Common myeloid progenitor, CD34-positive (primary cell): ENCODE data around the gene RNF11.
A peak's percentile ranks its signal among the peaks of the same experiment; 100 is the strongest.

Experiments used
- CTCF ChIA-PET: fragments of 350-600 bp; sonication (Branson Sonifier 250); formaldehyde crosslinking; loops from one replicate; lab custom pipeline; 2021; ENCODE audit warnings: antibody characterized with exemption; lab: Charles Lee
- POLR2A ChIA-PET: fragments of 350-600 bp; sonication (Branson Sonifier 250); formaldehyde crosslinking; loops from one replicate; lab custom pipeline; 2021; ENCODE audit warnings: antibody characterized with exemption; lab: Charles Lee
- DNase-seq, 3 donors: peaks; one replicate each; pipeline versions ENCODE4 v3.0.0 to v3.0.0-alpha.2; 2013
- H3K27ac ChIP-seq, 2 experiments: 1 replicate in 1 of 2; 2 replicates in 1 of 2; pipeline ENCODE4 v1.7.0; 2013; ENCODE audit warnings: inconsistent platforms in 2 of 2, low read length in 2 of 2, mild to moderate bottlenecking in 2 of 2, low read depth in 1 of 2, moderate library complexity in 1 of 2; ENCODE audit not compliant: severe bottlenecking in 2 of 2, insufficient read depth in 1 of 2, poor library complexity in 1 of 2
- H3K27me3 ChIP-seq, 5 experiments: replicated peaks in 2 of 5; 1 replicate in 3 of 5; 2 replicates in 2 of 5; pipeline versions ENCODE4 v1.6.1 to v1.7.0; 2013; ENCODE audit warnings: low read length in 4 of 5, mild to moderate bottlenecking in 2 of 5, moderate library complexity in 2 of 5, inconsistent platforms in 1 of 5; ENCODE audit not compliant: insufficient read depth in 5 of 5, control insufficient read depth in 4 of 5
- H3K36me3 ChIP-seq, 4 experiments: 1 replicate in 2 of 4; 2 replicates in 2 of 4; pipeline versions ENCODE4 v1.6.1 to v1.7.0; 2013; ENCODE audit warnings: low read length in 3 of 4, control low read depth in 1 of 4, mild to moderate bottlenecking in 1 of 4; ENCODE audit not compliant: control insufficient read depth in 4 of 4, insufficient read depth in 4 of 4
- H3K4me1 ChIP-seq, 4 experiments: 1 replicate in 3 of 4; 2 replicates in 1 of 4; pipeline versions ENCODE4 v1.6.1 to v1.7.1; 2013; ENCODE audit warnings: low read length in 3 of 4, mild to moderate bottlenecking in 3 of 4, control low read depth in 1 of 4, inconsistent platforms in 1 of 4, moderate library complexity in 1 of 4; ENCODE audit not compliant: control insufficient read depth in 4 of 4, insufficient read depth in 4 of 4; ENCODE audit errors: control extremely low read depth in 1 of 4
- H3K4me3 ChIP-seq, 7 experiments: 1 replicate in 4 of 7; 2 replicates in 3 of 7; pipeline versions ENCODE4 v1.5.1 to v1.7.0; 2013; ENCODE audit warnings: mild to moderate bottlenecking in 7 of 7, low read length in 6 of 7, moderate library complexity in 6 of 7, inconsistent platforms in 2 of 7, low read depth in 2 of 7, control low read depth in 1 of 7; ENCODE audit not compliant: insufficient read depth in 4 of 7, control insufficient read depth in 1 of 7; ENCODE audit errors: extremely low read depth in 1 of 7
- H3K9me3 ChIP-seq, 5 experiments: 1 replicate in 4 of 5; 2 replicates in 1 of 5; pipeline versions ENCODE4 v1.6.1 to v1.7.1; 2013; ENCODE audit warnings: low read length in 4 of 5, mild to moderate bottlenecking in 2 of 5, inconsistent platforms in 1 of 5, low read depth in 1 of 5, moderate library complexity in 1 of 5; ENCODE audit not compliant: control insufficient read depth in 4 of 5, insufficient read depth in 2 of 5; ENCODE audit errors: control extremely low read depth in 1 of 5
- WGBS: methylation state at CpG from one replicate; pipeline ENCODE4 v1.1.5; 2013; ENCODE audit not compliant: insufficient coverage; 5-methylcytosine and 5-hydroxymethylcytosine counted together

The RNF11 gene

DNA sequence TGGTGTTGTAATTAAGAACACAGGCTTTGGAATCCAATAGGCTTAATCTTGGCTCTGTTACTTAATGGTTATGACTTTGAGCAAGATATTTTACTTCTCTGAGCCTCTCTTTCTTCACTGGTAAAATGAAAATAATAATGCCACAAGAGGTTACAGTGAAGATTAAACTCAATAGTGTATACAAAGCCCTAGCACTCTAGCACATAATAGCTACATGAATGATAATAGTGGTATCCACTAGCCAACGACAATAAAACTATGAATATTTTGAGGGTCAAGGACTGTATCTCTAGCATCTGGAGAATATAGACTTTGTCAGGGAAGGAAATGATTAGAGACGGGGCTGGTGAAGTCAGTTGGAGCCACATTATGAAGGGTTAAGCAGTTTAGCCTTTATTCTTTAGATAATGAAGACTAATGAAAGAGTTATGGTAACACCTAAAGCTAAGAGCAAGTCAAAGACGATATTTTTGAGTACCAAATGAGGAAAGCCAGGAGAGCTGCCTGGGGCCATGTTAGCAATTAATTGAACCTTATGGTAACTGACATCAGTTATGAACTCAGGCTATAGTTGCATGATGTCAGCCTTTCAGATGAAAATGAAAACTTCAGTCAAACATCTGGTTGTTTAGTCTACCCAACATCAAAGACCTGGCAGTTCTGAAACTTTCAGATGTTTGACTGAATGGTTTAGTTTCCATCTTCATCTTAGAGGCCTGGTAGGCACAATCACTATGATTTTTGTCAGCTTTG lies 32.8 kb upstream of the RNF11 start:
- Histone ChIP-seq H3K4me3 (no peak overlapping the region), H3K9me3 (no peaks in the 10 kb centered on the region), H3K27me3 (no peaks in the 10 kb centered on the region), H3K36me3 (no peaks in the 10 kb centered on the region), H3K27ac (no peak overlapping the region), H3K4me1 (no peaks in the 10 kb centered on the region)
- 95% methylated on average over 3 of the region's 3 CpGs for WGBS
- DNase-seq = no peak
- ChIA-PET CTCF (interaction anchor here (1.0 to 1.3 kb wide), 2 partner anchors 10 to 11 kb away, joined by 4 to 5 read pairs; no protein-coding TSS in a partner anchor), POLR2A (no interaction called here)

DNA sequence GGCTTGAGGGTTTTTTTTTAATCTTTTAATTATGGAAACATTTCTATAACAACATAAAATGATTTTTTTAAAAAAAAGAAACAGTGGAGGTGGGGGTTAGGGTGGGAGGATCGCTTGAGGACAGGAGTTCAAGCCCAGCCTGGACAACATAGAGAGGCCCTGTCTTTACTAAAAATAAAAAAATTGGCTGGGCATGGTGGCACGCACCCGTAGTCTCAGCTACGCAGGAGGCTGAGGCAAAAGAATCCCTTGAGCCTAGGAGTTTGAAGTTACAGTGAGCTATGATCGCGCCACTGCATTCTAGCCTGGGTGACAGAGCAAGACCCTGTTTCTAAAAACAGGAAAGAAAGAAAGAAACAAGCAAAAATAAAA lies 32.2 kb upstream of the RNF11 start:
- Histone ChIP-seq H3K4me1 (no peaks in the 10 kb centered on the region), H3K36me3 (no peaks in the 10 kb centered on the region), H3K27me3 (no peaks in the 10 kb centered on the region), H3K4me3 (no peak overlapping the region), H3K9me3 (no peaks in the 10 kb centered on the region), H3K27ac (no peak overlapping the region)
- 97% methylated on average over 4 of the region's 6 CpGs for WGBS
- ChIA-PET CTCF (interaction anchor here (1.3 kb wide), 1 partner anchor 11 kb away, joined by 5 read pairs; no protein-coding TSS in a partner anchor), POLR2A (no interaction called here)
- no peak for DNase-seq

DNA sequence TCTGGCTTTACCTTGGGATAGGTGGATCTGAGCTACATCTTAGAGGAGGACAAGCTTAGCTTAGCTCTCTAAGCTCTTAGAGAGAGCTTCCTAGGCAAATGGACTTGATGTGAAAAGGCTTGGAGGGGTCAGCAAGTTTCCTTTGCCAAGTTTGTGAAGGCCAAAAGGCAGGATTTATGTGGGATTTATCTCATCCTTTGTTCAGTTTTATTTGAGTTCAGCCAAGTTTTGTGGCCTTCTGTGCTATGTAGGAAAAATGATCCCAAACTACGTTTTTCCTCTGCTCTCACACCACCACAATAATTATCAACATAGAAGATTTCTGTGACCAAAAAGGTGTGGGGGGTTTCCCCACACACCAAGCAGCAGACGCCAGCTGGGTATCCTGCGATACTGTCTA lies 26.0 kb upstream of the RNF11 start:
- 100% methylated on average over 3 of the region's 3 CpGs for WGBS
- CTCF ChIA-PET = interaction anchor here (0.9 to 1.7 kb wide), 4 partner anchors 17 to 104 kb away, joined by 3 to 5 read pairs (median 3); no protein-coding TSS in a partner anchor
- Histone ChIP-seq H3K4me1 (peaks cover 0 to 15% (median 11%) of the 10 kb centered on the region in 4 experiments), H3K4me3 (no peak overlapping the region), H3K9me3 (no peaks in the 10 kb centered on the region), H3K27me3 (no peaks in the 10 kb centered on the region), H3K27ac (no peak overlapping the region), H3K36me3 (no peaks in the 10 kb centered on the region)
- POLR2A ChIA-PET = no interaction called here
- DNase-seq = no peak

DNA sequence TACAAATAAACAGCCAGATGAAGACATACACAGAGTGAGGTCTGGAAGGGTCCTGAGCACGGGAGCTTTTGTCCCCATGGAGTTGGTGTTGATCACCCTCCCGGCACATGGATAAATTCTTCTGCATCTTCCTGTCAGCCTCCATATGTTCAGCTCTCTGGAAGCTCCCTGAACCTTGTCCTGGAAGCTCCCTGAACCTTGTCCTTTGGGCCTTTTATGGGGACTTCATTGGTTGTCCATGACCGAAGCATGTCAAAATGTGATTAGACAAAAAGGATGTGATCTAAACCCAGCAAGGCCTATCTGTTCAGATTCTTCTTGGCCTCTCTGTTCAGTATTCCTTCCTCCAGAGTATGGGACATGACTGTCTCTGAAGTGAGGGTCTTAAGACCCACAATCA lies 25.4 kb upstream of the RNF11 start:
- Histone ChIP-seq H3K4me3 (no peak overlapping the region), H3K9me3 (no peaks in the 10 kb centered on the region), H3K36me3 (no peaks in the 10 kb centered on the region), H3K27ac (no peak overlapping the region), H3K4me1 (peaks cover 0 to 20% (median 13%) of the 10 kb centered on the region in 4 experiments), H3K27me3 (no peaks in the 10 kb centered on the region)
- 100% methylated on average over 3 of the region's 3 CpGs for WGBS
- ChIA-PET CTCF (interaction anchor here (0.9 to 1.7 kb wide), 4 partner anchors 17 to 103 kb away, joined by 3 to 5 read pairs (median 3); no protein-coding TSS in a partner anchor), POLR2A (no interaction called here)
- no peak for DNase-seq

DNA sequence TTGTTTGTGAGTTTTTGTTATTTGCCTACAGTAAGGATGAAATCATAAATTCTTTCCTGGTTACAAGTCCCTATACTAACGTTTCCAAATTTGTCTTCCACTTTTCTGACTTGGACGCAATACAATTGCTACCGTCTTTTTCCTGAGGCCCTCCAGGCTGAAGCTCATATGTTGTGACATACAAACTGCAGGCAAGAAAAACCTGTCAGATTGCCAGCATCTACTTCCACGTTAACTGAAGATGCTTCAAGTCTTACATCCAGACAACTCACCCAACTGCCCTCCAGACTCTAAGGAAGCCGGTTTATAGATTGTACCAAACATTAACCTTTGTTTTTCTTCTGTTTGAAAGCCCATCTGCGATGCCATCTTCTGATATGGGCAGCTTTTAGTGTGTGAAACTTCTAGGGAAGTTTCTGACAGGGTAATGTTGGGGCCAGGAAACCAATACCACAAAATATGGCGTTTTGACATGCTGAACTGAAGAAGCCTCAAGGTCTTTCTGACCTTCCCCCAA lies 21.4 kb upstream of the RNF11 start:
- Histone ChIP-seq H3K9me3 (no peaks in the 10 kb centered on the region), H3K36me3 (no peaks in the 10 kb centered on the region), H3K4me1 (peaks cover 0 to 20% (median 13%) of the 10 kb centered on the region in 4 experiments), H3K4me3 (peak overlapping the region in 1 of 7 experiments; percentile 33), H3K27me3 (no peaks in the 10 kb centered on the region), H3K27ac (no peak overlapping the region)
- DNase-seq = peak in 2 of 3 donors; percentile 46 to 53
- CTCF ChIA-PET = interaction anchor here (0.6 to 1.4 kb wide), 2 partner anchors 82 to 659 kb away, joined by 3 to 4 read pairs; no protein-coding TSS in a partner anchor
- POLR2A ChIA-PET = no interaction called here
- WGBS = 6% methylated on average over 5 of the region's 7 CpGs

DNA sequence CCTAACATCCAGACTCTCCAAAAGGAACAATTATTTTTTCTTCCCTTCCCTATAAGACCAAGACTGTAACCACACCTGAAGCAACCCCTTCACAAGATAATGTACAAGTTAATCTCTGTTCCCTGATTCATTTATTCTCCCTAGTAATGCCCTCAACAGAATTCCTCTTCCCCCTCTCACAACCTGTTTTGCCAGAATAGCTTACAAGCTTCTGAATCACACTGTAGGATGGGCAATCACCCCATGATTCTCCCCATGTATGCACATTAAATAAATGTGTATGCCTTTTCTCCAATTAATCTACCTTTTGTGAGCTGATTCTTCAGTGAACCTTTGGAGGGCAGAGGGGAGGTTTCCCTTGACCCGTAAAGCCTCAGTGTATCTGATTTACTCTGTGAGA lies 20.9 kb upstream of the RNF11 start:
- Histone ChIP-seq H3K4me3 (no peak overlapping the region), H3K4me1 (peaks cover 0 to 22% (median 13%) of the 10 kb centered on the region in 4 experiments), H3K9me3 (no peaks in the 10 kb centered on the region), H3K27me3 (no peaks in the 10 kb centered on the region), H3K36me3 (no peaks in the 10 kb centered on the region), H3K27ac (no peak overlapping the region)
- ChIA-PET POLR2A (no interaction called here), CTCF (interaction anchor here (0.6 to 1.6 kb wide), 3 partner anchors 24 to 659 kb away, joined by 3 to 4 read pairs (median 4); no protein-coding TSS in a partner anchor)
- no CpG with 5 or more reads among the region's 1 CpG for WGBS
- no peak for DNase-seq

GRCh38 chr1:51216631-51217030 lies 19.4 kb upstream of the RNF11 start:
- DNase-seq = no peak
- Histone ChIP-seq H3K4me3 (no peak overlapping the region), H3K27me3 (no peaks in the 10 kb centered on the region), H3K4me1 (peaks cover 0 to 25% (median 13%) of the 10 kb centered on the region in 4 experiments), H3K36me3 (no peaks in the 10 kb centered on the region), H3K27ac (no peak overlapping the region), H3K9me3 (no peaks in the 10 kb centered on the region)
- CTCF ChIA-PET = interaction anchor here (0.5 to 1.6 kb wide), 5 partner anchors 22 to 849 kb away, joined by 3 to 5 read pairs (median 4); no protein-coding TSS in a partner anchor
- POLR2A ChIA-PET = interaction anchor here (0.9 kb wide), 1 partner anchor 19 kb away, joined by 3 read pairs; the partner anchor contains the start of gene RNF11
- WGBS = no CpG with 5 or more reads among the region's 4 CpGs
